NCI-H2081 treated with DMSO at 0.1 percent for 48 hours (cell line): Measurements from ENCODE around the gene RPL34.

Source experiments
- DNase-seq: peaks from one replicate; lab custom pipeline; 2025; lab: John Stamatoyannopoulos, UW

Gene RPL34

DNA sequence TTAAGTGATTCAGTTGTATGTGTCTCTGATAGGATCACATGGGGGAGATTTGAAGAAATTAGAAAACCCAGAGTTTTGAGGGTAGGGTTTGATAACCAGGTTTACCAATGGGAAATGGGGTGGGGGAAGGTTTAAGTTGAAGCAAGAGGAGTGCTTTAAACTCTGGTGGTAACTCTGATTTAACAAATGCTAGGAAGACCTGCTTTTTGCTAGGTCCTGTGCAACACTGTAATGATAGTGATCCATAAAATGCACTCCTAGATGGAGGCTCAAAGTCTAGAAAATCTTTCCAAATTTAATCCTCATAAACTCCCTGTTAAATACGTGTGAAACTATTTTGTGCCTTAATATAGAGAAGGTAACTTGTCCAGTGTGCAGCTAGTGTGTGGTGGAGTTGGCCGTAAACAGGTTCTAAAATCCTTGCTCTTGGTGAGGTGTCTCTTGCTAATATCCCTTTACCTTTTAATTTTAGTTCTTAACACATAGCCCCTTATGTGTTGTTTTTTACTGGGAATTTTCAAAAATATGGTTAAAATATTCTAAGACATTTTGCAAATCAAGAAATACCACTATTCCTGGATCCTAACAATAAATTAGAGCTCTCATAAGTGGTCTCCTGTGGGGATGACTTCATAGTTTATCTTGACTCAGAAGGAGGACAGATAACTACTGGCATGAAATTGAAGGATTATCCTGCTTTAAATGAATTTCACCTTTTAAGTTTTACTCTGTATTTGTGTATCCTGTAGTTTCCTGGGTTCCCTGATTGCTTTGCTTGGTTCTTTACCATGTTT lies 4.1 kb downstream of the RPL34 start:
- no peak for DNase-seq

GRCh38 chr4:108626056-108626455 lies 5.7 kb downstream of the RPL34 start:
- no peak for DNase-seq

- DNase-seq: no peak
Observed at GRCh38 chr4:108628411-108628810, 8.0 kb downstream of the RPL34 start.

- no peak for DNase-seq
Observed at GRCh38 chr4:108635070-108635655, 14.8 kb downstream of the RPL34 start.

DNA sequence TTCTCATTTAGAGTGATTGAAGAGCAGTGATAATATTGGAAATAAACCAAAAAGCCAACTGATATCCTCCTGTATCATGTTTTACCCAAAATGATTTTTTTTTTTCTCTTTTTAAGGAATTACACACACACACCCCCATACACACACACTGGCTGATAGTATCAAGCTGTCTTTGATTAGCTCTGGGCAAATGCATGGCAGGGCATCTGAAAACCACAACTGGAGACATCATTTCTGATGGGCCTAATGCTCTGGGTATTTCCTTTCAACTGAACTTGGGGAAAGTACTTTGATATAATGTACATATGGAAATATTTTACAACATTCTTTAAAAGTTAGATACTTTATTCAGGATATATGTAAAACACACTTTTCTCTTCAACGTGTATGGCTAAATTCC lies 15.9 kb downstream of the RPL34 start:
- no peak for DNase-seq

DNA sequence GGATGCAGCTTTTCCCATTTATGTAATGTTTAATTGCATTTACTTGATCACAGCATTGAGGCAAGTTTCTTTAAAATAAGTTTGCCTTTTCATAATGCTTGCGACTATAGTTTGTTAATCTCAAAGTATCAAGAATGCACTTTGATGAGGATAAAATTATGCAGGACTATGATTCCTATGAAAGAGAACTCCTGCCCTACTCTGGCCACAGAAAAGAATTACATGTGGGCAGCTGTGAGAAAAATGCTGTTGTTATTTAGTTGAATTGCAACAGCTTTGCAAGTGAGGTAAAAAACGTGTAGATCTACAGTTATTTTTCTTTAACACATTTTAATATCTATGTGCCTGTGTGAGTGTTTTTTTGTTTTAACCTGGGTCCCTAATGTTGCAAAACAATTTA lies 17.5 kb downstream of the RPL34 start:
- DNase-seq: no peak

GRCh38 chr4:108644237-108644636 lies 23.9 kb downstream of the RPL34 start:
- DNase-seq: no peak

DNA sequence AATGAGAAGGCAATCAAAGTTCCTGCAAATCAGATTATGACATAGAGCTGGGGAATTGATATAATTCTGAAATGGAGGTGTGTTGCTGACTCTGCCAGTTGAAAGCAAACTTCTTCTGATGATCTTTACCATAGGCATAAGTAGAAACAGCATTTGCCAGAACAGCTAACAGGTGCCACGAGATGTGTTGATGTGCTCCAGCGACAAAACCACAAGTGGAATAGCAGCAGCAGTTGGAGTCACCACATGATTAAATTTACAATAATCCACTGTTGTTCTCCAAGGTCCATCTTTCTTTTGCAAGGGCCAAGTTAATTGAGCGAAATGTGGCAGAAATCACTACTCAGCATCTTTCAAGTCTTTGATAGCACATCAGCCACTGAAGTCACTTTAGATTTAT lies 26.3 kb downstream of the RPL34 start:
- no peak for DNase-seq

GRCh38 chr4:108649863-108650211 lies 29.5 kb downstream of the RPL34 start:
- DNase-seq: no peak

DNA sequence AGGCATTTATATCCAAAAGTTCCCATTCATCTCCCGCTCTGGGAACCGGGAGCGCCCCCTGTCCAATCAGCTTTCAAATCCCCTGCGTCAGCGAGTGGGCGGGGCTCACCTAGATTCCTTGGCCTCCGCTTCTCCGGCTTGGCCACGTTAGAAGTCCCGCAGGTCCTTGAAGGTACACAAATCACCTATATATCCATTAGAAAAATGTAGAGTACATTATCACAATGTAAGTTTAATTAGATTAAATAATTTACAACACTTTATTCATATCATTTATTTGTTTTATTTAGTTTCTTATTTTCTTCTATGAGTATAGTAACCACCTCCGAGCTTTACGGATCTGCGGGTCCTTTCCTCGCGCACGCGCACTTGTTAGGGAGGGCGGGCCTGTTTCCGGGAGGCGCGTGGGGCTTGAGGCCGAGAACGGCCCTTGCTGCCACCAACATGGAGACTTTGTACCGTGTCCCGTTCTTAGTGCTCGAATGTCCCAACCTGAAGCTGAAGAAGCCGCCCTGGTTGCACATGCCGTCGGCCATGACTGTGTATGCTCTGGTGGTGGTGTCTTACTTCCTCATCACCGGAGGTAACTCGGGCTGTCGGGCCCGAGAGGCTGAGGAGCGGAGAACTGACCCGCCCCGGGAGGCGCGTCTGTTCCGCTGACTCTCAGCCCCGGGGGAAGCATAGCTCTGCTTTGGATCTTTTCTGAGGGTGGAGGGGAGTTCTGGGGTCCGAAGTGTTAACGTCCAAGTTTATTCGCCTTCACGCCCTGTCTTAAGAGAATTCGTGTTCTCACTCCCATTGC lies 30.0 kb downstream of the RPL34 start, which contains the start of gene OSTC:
Gene OSTC (plus strand): TSS at position 388 of the 802 bp plus-strand sequence. CDS start 57 bp downstream, at position 445.
- peak; percentile 69 for DNase-seq

GRCh38 chr4:108651014-108651791 lies 30.8 kb downstream of the RPL34 start:
- no peak for DNase-seq

DNA sequence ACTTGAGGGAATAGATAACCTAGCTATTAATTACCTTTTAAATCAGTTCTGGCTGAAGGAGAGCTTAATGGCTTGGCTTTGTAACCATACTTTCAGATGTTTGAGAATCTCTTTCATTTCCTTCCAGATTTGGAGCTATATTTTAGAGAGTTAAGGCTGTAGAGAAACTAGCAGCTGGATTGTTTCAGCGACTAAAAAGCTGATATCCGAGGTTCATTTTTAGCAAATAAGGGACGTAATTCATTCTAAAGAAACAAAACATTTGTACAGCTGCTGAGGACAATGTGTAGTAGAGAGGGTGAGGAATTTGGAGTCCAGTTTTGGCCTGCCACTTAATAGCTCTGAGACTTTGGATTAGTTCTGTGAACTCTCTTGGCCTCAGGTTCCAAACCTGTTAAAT lies 42.3 kb downstream of the RPL34 start:
- no peak for DNase-seq

- DNase-seq: no peak
Observed at GRCh38 chr4:108674356-108674977, 54.1 kb downstream of the RPL34 start.
